Neural crest cell (in vitro differentiated cells): ENCODE results near the gene DDX21. TPM values are rescaled to one million over a fixed set of nuclear protein-coding genes. Genes with fewer than 3 reads are reported as not detected.
"Not testable (repeated sequence)": the region's sequence is repeated elsewhere in the genome, so short reads cannot be mapped to it uniquely, and the experiment has no call there.

Experiments
- DNase-seq: peaks from one replicate; pipeline ENCODE4 v3.0.0; 2021; ENCODE audit warnings: low read depth, mixed read lengths, low spot score
- H3K27ac Mint-ChIP-seq: one replicate; pipeline ENCODE4 v1.8.0; 2021; ENCODE audit warnings: mild to moderate bottlenecking, mixed read lengths; ENCODE audit not compliant: unreplicated experiment
- H3K27me3 Mint-ChIP-seq: 2 replicates; pipeline ENCODE4 v1.8.0; 2021; ENCODE audit warnings: low read depth, mild to moderate bottlenecking, mixed read lengths
- H3K36me3 Mint-ChIP-seq: 2 replicates; pipeline ENCODE4 v1.8.0; 2021; ENCODE audit warnings: low read depth, mild to moderate bottlenecking, mixed read lengths
- H3K4me1 Mint-ChIP-seq: 2 replicates; pipeline ENCODE4 v1.8.0; 2021; ENCODE audit warnings: mixed read lengths
- H3K4me3 Mint-ChIP-seq: one replicate; pipeline ENCODE4 v1.8.0; 2021; ENCODE audit warnings: mild to moderate bottlenecking, mixed read lengths
- H3K9me3 Mint-ChIP-seq: 2 replicates; pipeline ENCODE4 v1.8.0; 2021; ENCODE audit warnings: mixed read lengths
- CTCF ChIP-seq: fragments of 200-600 bp; sonication (generic); conservative IDR thresholded peaks from 2 replicates; pipeline ENCODE4 v1.5.0; 2021; ENCODE audit warnings: antibody characterized with exemption, mild to moderate bottlenecking
- total RNA-seq: library from RNA; stranded (reverse); gene quantifications from 2 replicates; pipeline ENCODE4 v1.2.1, GENCODE V29; 2021

Gene DDX21
- total RNA-seq, 1 donor from 2014 or later: 67.2 TPM

- no peak for TF ChIP-seq CTCF
- Mint-ChIP-seq H3K4me3 (no peak overlapping the region), H3K9me3 (no peaks in the 10 kb centered on the region), H3K27ac (no peak overlapping the region), H3K4me1 (no peaks in the 10 kb centered on the region), H3K27me3 (no peaks in the 10 kb centered on the region), H3K36me3 (peaks cover 11% of the 10 kb centered on the region)
- DNase-seq: no peak
Measured at GRCh38 chr10:69009360-69009759, 53.4 kb downstream of the DDX21 start.

GRCh38 chr10:69010151-69010640, 54.2 kb downstream of the DDX21 start:
- Mint-ChIP-seq H3K27ac (no peak overlapping the region), H3K27me3 (no peaks in the 10 kb centered on the region), H3K9me3 (no peaks in the 10 kb centered on the region), H3K4me3 (no peak overlapping the region), H3K4me1 (no peaks in the 10 kb centered on the region), H3K36me3 (peaks cover 11% of the 10 kb centered on the region)
- TF ChIP-seq CTCF: no peak
- no peak for DNase-seq

- not testable (repeated sequence) for H3K27ac Mint-ChIP-seq, H3K4me1 Mint-ChIP-seq, DNase-seq, H3K4me3 Mint-ChIP-seq, H3K27me3 Mint-ChIP-seq, H3K9me3 Mint-ChIP-seq
- H3K36me3 Mint-ChIP-seq: peaks cover 12% of the 10 kb centered on the region
Measured at GRCh38 chr10:69012778-69013177, 56.8 kb downstream of the DDX21 start.

- Mint-ChIP-seq H3K9me3 (no peaks in the 10 kb centered on the region), H3K27ac (no peak overlapping the region), H3K27me3 (no peaks in the 10 kb centered on the region), H3K4me1 (no peaks in the 10 kb centered on the region), H3K36me3 (peaks cover 17% of the 10 kb centered on the region), H3K4me3 (no peak overlapping the region)
- no peak for DNase-seq
- no peak for TF ChIP-seq CTCF
Measured at GRCh38 chr10:69014171-69014570, 58.2 kb downstream of the DDX21 start.

- no peaks in the 10 kb centered on the region for H3K9me3 Mint-ChIP-seq
- no peaks in the 10 kb centered on the region for H3K27me3 Mint-ChIP-seq
- no peaks in the 10 kb centered on the region for H3K4me1 Mint-ChIP-seq
- TF ChIP-seq CTCF: no peak
- H3K36me3 Mint-ChIP-seq: peaks cover 10% of the 10 kb centered on the region
- DNase-seq: no peak
- no peak overlapping the region for H3K27ac Mint-ChIP-seq
- H3K4me3 Mint-ChIP-seq: no peak overlapping the region
Measured at GRCh38 chr10:69018613-69019012, 62.6 kb downstream of the DDX21 start.

- H3K9me3 Mint-ChIP-seq: no peaks in the 10 kb centered on the region
- H3K4me3 Mint-ChIP-seq: no peak overlapping the region
- H3K36me3 Mint-ChIP-seq: peaks cover 6% of the 10 kb centered on the region
Measured at GRCh38 chr10:69022611-69023010, 66.6 kb downstream of the DDX21 start.

More at GRCh38 chr10:69022611-69023010, 66.6 kb downstream of the DDX21 start:
- no peaks in the 10 kb centered on the region for H3K4me1 Mint-ChIP-seq
- no peak overlapping the region for H3K27ac Mint-ChIP-seq
- no peaks in the 10 kb centered on the region for H3K27me3 Mint-ChIP-seq
- no peak for DNase-seq
- no peak for TF ChIP-seq CTCF
